HG03520 (cell line): ENCODE results near the gene RBBP5.

Experiments
- ATAC-seq: cut with Tn5 transposase; IDR thresholded peaks from one replicate; pipeline ENCODE4 v1.9.1; 2021; ENCODE audit warnings: mild to moderate bottlenecking, moderate library complexity; ENCODE audit not compliant: unreplicated experiment

Gene RBBP5

DNA sequence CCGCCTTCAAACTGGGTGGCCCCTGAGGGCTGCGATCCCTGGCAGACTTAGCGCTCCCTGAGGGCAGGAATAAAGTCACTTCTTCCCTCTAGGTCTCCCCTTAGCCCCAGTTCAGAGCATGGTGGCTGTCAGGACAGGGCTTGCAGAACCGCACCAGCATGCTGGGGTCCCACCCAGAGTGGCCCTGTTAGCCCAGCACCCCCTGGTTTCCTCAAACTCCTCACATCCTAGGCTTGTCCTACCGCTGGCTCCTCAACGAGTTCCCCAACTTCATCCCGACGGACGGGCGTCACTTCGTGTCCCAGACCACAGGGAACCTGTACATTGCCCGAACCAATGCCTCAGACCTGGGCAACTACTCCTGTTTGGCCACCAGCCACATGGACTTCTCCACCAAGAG lies 62.9 kb downstream of the RBBP5 start:
- ATAC-seq, result no peak

DNA sequence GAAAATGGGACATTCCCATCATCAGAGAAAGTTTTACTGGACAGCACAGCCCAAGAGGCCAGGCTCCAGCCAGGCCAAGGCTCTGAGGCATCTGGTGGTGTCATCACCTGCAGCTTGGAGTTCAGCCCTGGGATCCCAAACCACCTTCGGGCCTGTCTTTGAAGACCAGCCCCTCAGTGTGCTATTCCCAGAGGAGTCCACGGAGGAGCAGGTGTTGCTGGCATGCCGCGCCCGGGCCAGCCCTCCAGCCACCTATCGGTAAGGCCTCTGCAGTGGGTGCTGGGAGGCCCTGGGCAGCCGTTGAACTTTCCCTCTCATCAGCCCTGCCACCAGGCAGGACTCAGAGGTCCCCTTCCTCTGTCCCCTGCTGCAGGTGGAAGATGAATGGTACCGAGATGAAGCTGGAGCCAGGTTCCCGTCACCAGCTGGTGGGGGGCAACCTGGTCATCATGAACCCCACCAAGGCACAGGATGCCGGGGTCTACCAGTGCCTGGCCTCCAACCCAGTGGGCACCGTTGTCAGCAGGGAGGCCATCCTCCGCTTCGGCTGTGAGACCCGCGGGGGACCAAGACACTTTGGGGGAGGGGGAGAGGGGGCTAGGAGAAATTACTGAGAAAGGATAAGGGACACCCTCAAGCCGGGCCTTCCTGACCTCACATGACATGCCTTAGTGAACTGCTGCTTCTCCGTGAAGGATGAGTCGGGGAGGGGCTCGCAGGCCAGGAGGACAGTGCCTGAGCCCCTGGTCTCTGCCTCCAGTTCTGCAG lies 63.8 kb downstream of the RBBP5 start:
- no peak for ATAC-seq

DNA sequence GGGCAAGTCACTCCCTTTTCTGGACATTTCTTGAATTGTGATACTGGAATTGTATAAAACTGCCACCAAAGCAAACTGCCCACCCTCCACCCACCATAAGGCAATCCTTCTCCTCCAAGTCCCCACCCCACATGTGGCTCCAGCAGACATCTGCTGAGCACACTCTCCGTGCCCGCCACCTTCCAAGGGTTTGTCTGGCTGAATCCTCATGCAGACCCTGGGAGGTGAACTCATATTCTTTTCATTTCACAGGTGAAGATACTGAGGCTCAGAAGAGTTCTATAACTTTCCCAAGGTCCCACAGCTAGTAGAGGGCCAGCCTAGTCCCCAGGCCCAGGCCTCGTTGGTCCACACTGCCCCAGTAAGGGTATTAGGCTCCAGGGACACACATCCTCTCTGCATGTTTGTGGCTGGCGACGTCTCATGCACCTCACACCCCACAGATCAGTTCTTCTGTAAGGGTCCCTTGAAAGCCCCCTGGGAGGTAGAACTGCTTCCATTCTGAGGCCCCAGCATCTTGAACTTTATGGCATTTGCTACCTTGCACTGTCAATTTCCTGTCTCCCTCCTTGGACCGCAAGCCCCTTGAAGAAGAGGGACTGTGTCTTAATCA lies 64.7 kb downstream of the RBBP5 start:
- ATAC-seq, result no peak

DNA sequence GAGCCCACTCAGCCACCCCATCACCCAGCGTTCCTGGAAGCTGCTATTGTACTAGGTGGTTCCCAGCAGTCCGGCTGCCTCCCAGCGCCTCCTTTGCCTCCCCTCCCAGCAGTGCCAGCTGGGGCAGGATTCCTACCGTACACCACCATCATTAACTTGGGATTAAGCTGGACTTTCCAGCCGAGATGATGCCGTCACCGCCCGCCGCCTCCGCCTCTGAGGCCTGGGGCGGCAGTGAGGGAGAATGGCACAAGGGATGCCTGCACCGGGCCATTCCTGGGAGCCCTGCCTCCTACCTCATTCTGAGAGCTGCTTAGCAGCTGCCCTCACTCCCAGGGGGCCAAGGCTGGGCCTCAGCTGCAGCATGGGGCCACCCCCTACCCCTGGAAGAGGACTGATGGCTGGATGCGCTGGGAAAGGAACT lies 65.6 kb downstream of the RBBP5 start:
- ATAC-seq, result no peak

DNA sequence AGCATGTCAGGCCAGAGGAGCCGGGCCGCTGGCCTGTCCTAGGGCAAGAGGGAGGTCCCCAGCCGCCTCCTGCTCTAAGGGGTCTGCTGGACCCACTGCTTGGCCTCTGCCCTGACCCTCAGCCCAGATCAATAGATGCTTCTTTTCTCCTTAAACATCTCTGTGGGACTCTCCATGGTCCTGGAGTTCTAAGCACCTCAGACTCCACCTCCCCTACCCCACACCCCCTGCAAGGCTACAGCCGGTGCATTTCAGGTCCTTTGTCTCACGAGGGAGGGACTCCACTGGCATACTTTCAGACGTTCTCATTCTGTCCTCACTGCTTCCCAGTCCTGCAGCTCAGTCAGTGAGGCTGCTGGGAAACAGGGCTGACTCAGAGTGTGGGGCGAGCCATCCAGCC lies 67.8 kb downstream of the RBBP5 start:
- ATAC-seq, result no peak

DNA sequence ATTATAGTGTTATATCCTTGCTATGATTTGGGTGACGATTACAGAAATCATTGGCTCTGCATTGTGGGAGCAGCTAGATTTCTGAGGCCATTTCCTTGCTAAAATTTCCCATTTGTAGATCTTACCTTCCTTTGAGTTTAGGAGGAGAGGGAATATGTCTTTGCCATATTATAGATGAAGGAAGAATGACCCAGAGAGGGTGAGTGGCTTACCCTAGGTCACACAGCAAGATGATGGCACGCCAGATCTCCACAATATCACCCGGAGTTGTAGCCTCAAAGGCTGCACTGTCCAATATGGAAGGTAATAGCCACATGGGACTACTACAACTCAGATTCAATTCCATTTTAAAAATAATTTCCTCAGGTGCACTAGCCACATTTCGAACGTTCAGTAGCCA lies 68.5 kb downstream of the RBBP5 start:
- ATAC-seq, result no peak

DNA sequence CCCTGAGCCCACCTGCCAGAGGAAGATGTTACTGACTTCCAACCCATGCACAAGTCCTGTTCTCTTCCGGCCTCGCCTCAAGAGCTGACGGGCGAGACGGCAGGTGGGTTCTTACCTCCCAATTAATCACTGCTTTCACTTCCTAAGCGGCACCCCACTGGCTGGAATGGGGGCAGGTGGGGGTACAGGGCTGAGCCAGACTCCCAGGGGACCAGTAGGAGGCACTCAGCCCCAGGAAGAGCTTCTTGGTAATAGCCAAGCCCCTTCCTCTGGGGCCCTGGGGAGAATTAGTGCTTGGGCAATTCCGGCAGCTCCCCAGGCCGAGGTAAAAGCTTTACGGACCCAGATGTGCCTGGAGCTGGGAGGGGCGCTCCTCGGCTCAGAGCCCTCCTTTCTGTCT lies 69.1 kb downstream of the RBBP5 start:
- no peak for ATAC-seq

DNA sequence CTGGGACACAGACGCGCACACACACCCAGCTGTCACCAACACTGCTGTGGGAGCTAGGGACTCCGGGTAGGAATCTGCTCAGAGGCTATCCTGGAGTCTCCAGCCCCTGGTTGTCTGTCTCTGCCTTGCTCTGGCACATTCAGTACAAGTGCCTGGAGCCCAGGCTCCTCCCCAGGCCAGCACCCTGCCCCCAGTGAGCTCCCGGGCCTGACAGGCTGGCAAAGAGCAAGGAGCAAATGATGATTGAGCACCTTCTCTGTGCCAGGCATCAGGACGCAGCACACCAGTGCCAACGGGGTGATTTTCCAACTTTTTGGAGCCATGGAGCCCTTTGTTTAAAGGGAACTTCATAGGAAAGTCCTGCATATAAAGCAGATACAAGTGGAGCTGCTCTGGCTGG lies 72.3 kb downstream of the RBBP5 start:
- no peak for ATAC-seq

DNA sequence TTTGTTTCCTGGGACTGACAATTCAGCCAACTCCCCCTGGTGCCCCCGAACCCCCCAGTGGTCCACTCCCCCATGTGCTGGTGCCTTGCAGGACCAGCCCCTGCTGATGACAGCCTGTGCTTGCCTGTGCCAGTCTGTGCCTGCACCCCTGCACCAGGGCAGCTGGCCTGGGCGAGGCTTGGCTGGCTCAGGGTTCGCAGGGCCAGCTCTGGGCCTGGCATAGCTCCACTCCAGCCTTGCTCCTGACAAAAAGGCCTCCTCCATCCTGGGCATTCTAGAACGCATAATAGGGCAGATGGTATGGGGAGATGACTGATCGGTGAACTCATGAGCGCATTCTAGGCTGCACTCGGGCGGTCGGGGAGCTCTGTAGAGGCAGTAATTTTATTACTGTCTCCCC lies 73.4 kb downstream of the RBBP5 start:
- ATAC-seq, result no peak

DNA sequence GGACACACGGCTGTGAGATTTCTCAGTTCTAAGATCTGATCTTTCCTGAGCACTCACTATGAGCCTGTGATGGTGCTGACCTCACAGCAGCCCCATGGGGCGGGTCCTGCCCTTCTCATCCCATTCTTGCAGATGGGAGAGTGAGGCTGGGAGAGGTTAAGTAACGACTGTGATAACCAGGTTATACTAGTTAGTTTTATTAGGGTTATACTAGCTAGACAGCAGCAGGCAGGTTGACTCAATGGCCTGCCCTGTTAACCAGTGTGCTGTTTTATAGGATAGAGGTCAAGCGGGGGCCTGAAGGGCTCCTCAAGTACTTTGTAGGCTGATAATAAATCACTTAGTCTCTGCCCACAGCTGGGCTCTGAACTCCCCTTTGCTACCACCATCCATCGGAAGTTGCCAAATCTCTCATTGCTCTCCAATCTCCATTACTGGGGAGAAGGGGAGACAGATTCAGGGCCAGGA lies 74.0 kb downstream of the RBBP5 start:
- ATAC-seq, result no peak

DNA sequence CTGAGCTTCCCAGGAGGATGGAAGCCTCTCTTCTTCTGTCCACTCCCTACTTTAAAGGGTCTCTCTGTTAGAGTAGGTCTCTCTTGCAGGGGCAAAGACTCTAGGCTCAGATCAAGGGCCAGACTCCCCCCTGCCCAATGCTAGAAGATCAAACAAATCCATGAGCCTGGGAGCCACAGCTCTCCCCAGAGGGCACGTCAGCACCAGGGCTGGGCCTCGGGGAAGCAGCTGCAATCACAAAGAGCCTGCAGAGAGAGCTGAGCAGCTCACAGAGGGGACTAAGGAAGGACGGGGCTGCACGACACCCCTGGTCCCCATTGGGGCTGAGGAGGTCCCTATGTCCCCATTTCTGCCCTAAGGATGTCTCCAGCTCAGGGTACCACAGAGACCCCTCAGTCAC lies 74.9 kb downstream of the RBBP5 start:
- ATAC-seq, result no peak

DNA sequence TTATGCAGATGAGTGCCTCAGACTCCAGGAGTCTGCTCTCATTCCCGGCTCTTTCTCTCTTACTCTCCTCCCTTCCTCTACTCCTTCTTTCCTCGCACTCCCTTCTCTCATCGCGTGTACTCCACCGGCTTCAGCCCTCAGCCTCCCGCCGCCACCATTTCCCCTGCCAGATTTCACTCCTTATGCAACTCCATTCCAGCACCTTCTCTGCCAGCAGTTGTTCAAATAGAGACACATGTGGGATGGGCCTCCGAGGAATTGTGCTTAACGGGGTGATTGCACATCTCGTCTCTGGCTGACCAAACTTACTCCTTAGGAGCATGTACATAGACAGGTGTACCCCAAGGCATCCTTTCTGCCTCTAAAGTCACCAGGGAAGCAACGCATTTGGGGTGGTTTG lies 76.6 kb downstream of the RBBP5 start:
- no peak for ATAC-seq

DNA sequence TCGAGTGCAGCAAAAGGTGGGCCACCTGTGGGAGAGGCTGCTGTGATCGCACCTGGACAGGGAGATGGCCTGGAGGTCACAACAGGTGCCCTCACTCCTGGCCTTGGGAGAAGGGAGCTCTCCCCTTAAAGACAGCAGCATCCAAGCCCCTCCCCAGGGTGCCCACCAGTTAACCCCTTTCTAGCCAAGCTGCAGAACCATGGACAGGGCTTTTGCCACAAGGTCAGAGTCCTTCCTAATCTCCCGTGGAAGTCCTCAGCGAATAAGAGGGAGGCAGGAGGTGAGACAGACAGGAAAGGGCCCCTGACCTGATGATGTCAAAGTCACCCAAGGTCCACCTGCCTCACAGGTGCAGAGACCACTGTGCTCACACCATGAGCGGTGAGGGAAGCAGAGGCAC lies 77.0 kb downstream of the RBBP5 start:
- no peak for ATAC-seq

DNA sequence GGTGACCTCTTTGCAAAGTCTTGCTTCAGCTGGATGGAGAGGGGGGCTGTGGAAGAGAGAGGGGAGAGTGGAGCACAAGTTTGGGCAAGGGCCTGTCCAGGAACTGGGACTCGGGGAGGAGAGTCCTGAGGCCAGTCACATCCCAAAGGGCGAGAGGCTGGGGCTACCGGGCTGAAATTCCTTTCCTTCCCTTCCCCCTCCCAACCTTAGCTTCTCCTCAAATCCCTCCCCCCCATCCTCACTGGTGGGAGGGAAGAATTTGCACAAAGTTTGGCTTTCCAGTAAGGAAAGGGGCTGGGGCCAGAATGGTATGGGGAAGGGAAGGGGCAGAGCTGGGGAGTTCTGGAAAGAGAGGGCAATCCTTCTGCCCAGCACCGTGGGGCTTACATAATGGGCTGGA lies 77.9 kb downstream of the RBBP5 start:
- no peak for ATAC-seq

DNA sequence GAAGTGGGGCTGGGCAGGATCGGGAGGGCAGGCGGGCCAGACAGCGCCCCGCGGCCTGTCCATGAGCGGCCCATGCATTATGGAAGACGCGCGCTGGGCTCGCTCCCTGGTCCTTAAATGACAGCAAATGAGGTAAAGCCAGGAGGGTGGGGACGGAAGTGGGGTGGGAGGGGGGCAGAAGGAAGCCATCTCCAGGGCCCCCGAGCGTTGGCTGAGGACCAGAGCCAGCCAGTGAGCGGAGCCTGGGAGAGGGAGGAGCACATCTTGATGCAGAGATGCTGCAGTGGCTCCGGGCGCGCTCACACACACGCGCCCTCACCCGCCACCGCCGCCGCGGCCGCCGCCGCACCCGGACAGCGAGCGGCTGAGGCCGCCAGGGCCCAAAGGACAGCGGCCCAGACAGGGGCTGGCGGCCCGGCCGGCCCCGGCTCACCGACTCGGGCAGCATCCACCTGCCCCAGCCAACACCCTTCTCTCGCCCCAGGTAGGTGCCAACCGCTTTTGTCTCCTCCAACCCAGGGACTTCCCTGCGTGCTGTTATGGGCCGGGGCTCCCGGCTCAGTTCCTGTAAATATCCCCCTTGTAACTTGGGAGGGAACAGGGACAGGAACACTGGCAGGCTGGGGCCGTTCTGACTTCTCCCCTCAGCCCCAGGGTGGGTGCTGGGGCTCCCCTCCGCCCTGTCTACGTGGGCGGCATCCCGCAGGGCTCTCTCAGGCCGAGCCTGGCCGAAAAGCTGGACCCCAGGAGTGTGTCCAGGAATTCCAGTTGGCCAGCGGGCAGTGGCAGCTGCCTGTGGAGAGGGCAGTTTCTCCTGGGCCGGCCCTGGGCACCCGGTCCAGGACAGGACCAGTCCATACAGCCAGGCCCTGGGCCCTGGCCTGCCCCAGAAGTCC lies 78.6 kb downstream of the RBBP5 start, which contains the start of gene CNTN2:
Gene CNTN2, plus strand, starts transcription at position 302 of the 896 bp plus-strand sequence. CDS start 9,974 bp downstream, outside the sequence.
- ATAC-seq, result no peak

DNA sequence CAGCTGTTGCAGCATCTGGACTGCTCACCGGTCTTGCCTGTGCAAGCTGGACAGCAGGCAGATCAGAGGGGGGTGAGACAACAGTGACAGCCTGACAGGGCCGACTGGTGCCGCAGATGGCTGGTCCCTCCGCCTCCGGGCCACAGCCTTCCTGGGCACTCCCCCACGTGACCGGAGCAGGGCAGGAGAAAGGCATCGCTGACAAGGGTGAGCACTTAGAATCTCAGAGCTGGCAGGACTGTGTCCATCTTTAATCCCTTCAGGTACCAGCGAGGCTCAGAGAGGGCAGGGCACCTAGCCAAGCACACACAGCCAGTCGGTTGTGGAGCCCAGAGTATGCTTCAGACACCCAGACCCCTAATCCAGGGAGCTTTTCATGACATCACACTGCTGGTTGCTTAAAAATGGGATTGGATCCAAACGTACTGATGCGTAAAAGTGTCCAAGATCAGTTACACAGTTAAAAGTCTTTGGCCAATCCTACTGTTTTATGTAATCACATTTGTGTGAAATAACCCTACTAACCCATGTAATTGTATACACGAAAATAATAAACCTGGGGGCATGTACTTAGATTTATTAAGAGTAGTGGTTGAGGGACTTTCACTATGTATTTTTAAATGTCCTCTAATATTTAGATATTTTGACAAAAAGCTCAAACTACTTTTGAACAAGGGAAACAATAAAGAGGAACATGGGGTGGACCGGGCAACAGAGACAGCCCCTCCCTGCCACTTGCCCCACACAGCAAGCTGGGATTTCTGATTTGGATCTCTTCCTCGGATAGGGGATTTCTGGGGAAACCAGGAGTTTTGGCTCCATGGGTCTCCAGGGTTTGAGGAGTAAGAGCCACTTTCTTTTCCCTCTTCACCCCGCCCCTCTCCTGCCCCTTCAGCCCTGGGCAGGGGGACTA lies 79.5 kb downstream of the RBBP5 start:
- ATAC-seq, result no peak

DNA sequence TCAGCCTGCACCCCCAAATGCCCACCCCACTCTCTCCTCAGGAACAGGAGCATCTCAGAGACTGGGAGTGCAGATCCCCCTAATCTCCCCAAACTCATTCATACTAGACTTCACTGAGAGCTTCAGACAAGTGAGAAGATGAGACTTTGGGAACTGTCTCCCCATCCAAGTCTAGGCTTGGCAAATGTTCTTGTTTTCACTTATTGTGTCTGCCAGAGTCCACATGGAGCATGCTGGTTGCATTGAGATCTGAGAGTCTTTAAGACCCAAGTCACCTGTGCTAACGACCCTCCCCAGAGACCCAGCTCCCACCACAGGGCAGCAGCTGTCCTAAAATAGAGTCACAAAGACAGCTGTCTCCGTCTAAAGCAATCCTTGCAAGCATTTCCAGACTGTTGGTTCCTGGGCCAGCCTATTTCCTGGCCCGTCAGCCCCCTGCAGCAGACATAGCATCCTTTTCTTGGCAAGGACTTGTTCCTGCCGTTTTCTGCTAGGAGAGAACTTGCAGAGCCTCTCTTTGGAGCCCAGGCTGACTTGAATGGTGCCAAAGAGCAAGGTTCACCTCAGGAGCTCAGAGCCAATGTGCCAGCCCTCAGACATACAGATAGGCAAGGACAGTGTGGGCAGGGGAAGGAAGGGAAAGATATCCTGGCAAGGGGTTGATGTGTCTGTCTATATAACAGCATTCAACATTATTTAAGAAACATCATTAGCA lies 80.6 kb downstream of the RBBP5 start:
- ATAC-seq, result no peak

DNA sequence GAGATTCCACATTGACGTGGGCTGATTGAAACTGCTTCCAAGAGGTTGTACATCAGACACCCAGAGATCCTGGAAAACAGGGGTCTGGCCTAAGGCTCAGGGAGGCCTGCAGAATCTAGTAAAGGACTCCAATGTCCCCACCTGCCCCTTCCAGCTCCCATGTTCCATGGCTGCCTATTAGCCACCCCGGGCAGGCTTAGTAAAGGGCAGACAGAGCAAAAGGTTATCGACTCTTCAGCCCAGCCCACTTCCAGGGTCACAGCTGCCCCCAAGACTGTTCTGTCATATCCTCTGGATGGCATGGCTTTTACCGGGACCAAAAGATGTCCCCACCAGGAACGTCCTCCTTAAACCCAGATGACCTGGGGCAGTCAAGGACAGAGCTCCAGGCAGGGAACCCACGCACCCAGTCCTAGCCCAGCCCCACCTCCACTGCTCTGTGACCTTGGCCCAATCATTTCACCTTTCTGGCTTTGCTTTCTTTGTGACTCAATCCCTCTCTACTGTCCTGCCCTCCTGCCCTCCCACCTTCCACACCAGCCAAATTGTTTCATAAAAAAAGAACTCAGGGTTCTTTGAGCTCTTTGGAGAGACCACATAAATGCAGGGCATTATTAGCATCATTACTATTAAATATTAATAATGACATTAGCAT lies 83.5 kb downstream of the RBBP5 start:
- ATAC-seq, result no peak

DNA sequence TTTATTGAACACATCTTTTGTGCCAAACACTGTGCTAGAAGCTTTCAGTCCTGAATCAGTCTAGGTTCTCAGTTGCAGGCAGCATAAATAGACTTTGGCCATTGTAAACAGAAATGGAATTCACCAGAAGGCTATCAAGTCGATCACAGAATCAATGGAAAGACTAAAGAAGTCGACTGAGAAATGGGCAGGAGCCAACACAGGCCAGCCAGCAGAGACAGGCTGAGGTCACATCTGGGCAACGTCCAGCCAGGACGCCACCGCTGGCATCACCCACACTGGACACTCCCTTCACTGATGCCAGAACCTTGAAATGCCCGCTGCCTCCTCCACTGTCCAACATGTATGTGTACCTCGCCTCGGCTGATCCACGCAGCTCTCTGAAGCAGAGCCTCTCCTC lies 84.2 kb downstream of the RBBP5 start:
- ATAC-seq, result no peak
